Adipocyte (in vitro differentiated cells): ENCODE results near the gene DPP6.
"Not testable (repeated sequence)": the region's sequence is repeated elsewhere in the genome, so short reads cannot be mapped to it uniquely, and the experiment has no call there.

Experiments used
- DNase-seq: peaks from one replicate; pipeline ENCODE4 v3.0.0-alpha.2; 2015; ENCODE audit warnings: low read depth
- H3K27me3 ChIP-seq: replicated peaks from 2 replicates; pipeline ENCODE4 v1.7.0; 2013; ENCODE audit warnings: mild to moderate bottlenecking, low read length, moderate library complexity; ENCODE audit not compliant: control insufficient read depth, insufficient read depth
- H3K36me3 ChIP-seq: 2 replicates; pipeline ENCODE4 v1.7.0; 2013; ENCODE audit warnings: low read length, mild to moderate bottlenecking, moderate library complexity; ENCODE audit not compliant: control insufficient read depth, insufficient read depth, severe bottlenecking
- H3K4me1 ChIP-seq: 2 replicates; pipeline ENCODE4 v1.7.0; 2013; ENCODE audit warnings: mild to moderate bottlenecking, low read length, moderate library complexity; ENCODE audit not compliant: control insufficient read depth, insufficient read depth
- H3K4me3 ChIP-seq: 2 replicates; pipeline ENCODE4 v1.7.0; 2013; ENCODE audit warnings: mild to moderate bottlenecking, low read length, moderate library complexity
- H3K9ac ChIP-seq: 2 replicates; pipeline ENCODE4 v1.7.0; 2013; ENCODE audit warnings: mild to moderate bottlenecking, low read length, moderate library complexity
- H3K9me3 ChIP-seq: 2 replicates; pipeline ENCODE4 v1.7.0; 2013; ENCODE audit warnings: mild to moderate bottlenecking, low read length, moderate library complexity; ENCODE audit not compliant: control insufficient read depth

DPP6 gene

DNA sequence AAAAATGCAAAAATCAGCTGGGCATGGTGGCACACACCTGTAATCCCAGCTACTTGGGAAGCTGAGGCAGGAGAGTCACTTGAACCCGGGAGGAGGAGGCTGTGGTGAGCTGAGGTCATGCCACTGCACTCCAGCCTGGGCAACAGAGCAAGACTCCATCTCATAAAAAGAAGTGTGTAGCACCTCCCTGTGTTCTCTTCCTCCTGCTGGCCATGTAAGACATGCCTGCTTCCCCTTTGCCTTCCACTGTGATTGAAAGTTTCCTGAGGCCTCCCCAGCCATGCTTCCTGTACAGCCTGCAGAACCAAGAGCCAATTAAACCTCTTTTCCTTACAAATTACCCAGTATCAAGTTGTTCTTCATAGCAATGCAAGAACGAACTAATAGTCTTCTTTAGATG, 870.3 kb downstream of the DPP6 start:
- not testable (repeated sequence) for H3K4me1 ChIP-seq, H3K36me3 ChIP-seq, H3K9me3 ChIP-seq, H3K9ac ChIP-seq, DNase-seq, H3K4me3 ChIP-seq
- peaks cover 29% of the 10 kb centered on the region for H3K27me3 ChIP-seq

DNA sequence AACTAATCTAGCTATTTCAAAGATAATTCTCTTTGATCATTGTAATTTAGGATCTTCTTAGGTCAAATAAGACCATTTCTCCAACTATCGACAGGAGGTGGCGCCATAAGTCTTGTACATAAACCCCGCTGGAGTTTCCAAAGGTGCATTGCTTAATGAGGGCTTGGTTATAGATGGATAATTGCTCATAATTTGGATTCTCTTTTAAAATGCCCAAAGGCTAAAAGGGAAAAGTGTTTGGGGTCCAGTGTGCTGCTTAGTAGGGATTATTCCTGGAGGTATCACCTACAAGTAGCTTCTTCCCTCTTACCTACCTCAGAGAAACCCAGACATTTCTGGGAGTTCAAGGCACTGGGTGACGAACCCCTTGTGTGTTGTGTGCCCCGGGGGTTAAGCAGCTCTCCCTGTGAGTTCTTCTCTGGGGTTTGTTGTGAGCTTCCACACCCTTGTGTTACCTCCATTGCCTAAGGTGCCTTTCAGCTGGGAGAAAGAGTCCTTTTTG, 875.5 kb downstream of the DPP6 start:
- Histone ChIP-seq H3K4me3 (peak overlapping the region; percentile 92), H3K9ac (peak overlapping the region; percentile 90), H3K36me3 (no peaks in the 10 kb centered on the region), H3K27me3 (peaks cover 12% of the 10 kb centered on the region), H3K4me1 (peaks cover 10% of the 10 kb centered on the region), H3K9me3 (no peaks in the 10 kb centered on the region)
- peak; percentile 96 for DNase-seq

DNA sequence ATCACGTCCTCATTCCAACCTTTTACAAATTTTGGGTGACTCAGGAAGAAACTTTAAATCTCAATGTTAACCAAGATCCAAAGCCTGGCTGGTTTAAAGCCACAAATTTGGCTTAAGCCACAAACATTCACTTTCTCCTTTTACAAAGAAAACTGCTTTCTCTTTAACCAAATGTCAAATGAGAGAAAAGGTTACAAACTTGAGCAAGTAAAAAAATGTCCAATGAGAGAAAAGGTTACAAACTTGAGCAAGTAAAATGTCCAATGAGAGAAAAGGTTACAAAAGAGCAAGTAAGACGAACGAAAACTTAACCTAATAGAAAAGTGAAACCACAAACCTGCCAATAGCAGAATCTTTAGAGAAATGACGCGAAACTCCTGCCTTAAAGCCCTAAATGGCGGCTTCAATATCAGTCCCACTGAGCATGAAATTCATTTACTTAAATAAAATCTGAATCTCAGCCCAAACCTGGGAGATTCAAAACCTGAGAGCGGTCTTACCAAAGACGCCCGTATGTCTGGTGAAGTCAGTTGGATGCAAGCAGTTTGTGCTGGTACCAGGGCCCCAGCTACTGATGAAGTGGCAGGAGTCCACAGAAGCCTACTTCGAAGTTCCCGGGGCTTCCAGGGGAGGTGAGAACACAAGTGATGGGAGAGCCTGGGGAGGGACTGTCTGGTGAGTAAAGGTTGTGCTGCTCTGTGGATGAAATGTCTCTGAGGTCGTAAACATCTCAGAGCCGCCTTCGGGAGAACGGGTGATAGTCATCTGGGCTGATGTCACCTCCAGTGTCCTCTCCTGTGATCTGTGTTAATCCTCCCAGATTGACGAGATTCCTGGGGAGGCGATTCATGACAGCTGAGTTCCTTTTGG, 876.2 kb downstream of the DPP6 start:
- peak overlapping the region; percentile 90 for H3K9ac ChIP-seq
- DNase-seq = peak; percentile 94
- peaks cover 5% of the 10 kb centered on the region for H3K27me3 ChIP-seq
- peaks cover 10% of the 10 kb centered on the region for H3K4me1 ChIP-seq
- peak overlapping the region; percentile 92 for H3K4me3 ChIP-seq
- no peaks in the 10 kb centered on the region for H3K9me3 ChIP-seq
- H3K36me3 ChIP-seq = no peaks in the 10 kb centered on the region

DNA sequence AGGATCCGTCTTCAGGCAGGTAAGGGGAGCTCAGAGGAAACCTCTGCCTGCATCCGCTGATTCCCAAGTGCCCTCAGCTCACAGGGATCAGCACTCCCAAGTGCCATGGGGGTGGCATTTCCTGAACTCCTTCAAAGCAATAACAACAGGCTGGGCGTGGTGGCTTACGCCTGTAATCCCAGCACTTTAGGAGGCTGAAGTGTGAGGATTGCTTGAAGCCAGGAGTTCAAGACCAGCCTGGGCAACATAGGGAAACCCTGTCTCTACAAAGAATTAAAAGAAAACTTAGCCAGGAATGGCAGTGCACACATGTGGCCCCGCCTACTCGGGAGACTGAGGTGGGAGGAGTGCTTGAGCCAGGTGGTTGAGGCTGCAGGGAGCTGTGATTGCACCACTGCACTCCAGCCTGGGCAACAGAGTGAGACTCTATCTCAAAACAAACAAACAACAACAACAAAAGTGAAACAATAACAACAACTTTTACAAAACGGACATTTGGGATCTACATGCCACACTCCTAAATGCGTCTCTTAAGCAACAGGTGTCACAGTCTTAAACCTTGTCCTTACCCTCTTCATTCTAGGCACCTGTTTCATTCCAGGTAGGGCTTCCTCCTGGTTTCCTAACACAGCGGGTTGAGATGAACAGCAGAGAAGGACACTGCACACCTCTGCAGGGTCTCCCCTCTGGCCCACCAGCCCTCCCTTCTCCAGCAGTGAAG, 877.0 kb downstream of the DPP6 start:
- H3K4me3 ChIP-seq = peak overlapping the region; percentile 92
- H3K36me3 ChIP-seq = no peaks in the 10 kb centered on the region
- DNase-seq = no peak
- peak overlapping the region; percentile 90 for H3K9ac ChIP-seq
- no peaks in the 10 kb centered on the region for H3K9me3 ChIP-seq
- peaks cover 4% of the 10 kb centered on the region for H3K27me3 ChIP-seq
- H3K4me1 ChIP-seq = peaks cover 10% of the 10 kb centered on the region

DNA sequence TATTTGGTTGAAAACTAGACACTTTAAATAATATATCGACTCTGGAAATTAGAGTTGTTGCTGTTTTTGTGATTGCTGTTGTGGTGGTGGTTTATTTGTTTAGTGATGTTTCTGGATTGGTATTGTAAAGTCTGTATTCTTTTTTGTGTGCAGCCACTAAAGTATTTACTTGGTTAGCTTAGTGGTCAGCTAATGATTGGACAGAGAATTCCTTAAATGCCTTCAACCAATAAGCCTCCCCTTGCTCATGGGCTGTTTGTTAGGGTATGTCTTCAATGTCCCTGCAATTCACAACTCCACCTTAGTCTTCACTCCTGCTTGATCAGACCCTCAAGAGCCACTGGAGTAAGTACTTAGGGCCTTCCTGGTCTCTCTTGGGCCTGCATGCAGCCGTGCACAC, 879.7 kb downstream of the DPP6 start:
- no peak overlapping the region for H3K4me3 ChIP-seq
- no peaks in the 10 kb centered on the region for H3K36me3 ChIP-seq
- no peaks in the 10 kb centered on the region for H3K27me3 ChIP-seq
- no peak overlapping the region for H3K9ac ChIP-seq
- H3K4me1 ChIP-seq = peaks cover 10% of the 10 kb centered on the region
- peak; percentile 34 for DNase-seq
- peaks cover 6% of the 10 kb centered on the region for H3K9me3 ChIP-seq

DNA sequence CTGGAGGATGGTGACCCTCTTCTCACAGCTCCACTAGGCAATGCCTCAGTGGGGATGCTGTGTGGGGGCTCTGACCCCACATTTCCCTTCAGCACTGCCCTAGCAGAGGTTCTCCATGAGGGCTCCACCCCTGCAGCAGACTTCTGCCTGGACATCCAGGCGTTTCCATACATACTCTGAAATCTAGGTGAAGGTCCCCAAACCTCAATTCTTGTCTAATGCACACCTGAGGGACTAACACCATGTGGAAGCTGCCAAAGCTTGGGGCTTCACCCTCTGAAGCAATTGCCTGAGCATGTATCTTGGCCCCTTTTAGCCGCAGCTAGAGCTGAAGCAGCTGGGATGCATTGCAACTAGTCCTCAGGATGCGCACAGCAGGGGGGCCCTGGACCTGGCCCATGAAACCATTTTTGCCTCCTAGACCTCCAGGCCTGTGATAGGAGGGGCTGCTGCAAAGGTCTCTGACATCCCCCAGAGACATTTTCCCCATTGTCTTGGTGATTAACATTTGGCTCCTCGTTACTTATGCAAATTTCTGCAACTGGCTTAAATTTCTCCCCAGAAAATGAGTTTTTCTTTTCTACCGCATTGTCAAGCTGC, 882.3 kb downstream of the DPP6 start:
- H3K27me3 ChIP-seq, H3K9me3 ChIP-seq, DNase-seq, H3K9ac ChIP-seq, H3K4me3 ChIP-seq, H3K36me3 ChIP-seq, H3K4me1 ChIP-seq: not testable (repeated sequence)

DNA sequence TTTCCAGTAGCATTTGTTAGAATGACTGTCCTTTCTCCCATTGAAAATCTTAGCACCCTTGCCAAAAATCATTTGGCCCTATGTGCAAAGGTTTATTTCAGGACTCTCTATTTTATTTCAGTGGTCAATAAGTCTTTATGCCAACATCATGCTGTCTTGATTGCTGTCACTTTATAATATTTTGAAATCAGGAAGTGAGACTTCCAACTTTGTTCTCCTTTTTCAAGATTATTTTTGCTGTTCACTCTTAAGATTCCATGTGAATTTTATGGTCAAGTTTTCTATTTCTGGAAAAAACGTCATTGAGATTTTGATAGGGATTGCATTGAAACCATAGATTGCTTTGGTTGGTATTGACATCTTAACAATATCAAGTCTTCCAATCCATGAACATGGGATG, 885.6 kb downstream of the DPP6 start:
- no peaks in the 10 kb centered on the region for H3K4me1 ChIP-seq
- H3K9me3 ChIP-seq = peaks cover 6% of the 10 kb centered on the region
- H3K36me3 ChIP-seq = no peaks in the 10 kb centered on the region
- H3K27me3 ChIP-seq = no peaks in the 10 kb centered on the region
- H3K4me3 ChIP-seq = no peak overlapping the region
- no peak for DNase-seq
- H3K9ac ChIP-seq = no peak overlapping the region

DNA sequence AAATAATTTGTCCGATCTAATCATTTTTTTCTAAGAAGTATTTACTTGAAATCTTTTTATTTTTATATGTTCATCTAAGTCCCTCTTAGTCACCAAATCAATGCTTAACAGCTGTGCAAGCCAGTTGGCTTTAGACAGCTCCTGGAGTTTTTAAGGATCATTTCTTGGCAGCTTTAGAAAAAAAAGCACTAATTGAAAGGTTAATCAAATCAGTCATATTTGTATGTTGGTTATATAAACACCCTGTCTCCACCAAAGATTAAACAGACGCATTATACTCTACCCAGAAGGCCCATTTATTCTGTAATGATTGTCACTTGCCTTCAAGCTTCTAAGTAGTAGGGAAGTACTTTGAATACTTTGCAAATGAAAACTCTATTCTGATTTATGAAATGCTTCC, 890.5 kb downstream of the DPP6 start:
- H3K36me3 ChIP-seq = peaks cover 40% of the 10 kb centered on the region
- no peaks in the 10 kb centered on the region for H3K9me3 ChIP-seq
- no peak for DNase-seq
- no peak overlapping the region for H3K9ac ChIP-seq
- H3K4me3 ChIP-seq = no peak overlapping the region
- H3K27me3 ChIP-seq = no peaks in the 10 kb centered on the region
- H3K4me1 ChIP-seq = no peaks in the 10 kb centered on the region
